Prostate gland (tissue), 2 donors: ENCODE measurements around the gene LIN28B.

Experiments
- CTCF ChIP-seq, 4 experiments: fragments of 200-600 bp in 2 of 4; fragments of 450-650 bp in 2 of 4; sonication (generic) in 2 of 4; IDR thresholded peaks; 1 replicate in 3 of 4; 2 replicates in 1 of 4; pipeline ENCODE4 v1.5.1; 2016 to 2019; ENCODE audit warnings: antibody characterized with exemption in 4 of 4, mild to moderate bottlenecking in 2 of 4, moderate library complexity in 2 of 4
- POLR2A ChIP-seq: fragments of 450-650 bp; IDR thresholded peaks from one replicate; pipeline ENCODE4 v1.6.1; 2016; ENCODE audit warnings: antibody characterized with exemption, mild to moderate bottlenecking
- POLR2AphosphoS5 ChIP-seq: sonication (generic); formaldehyde crosslinking; IDR thresholded peaks from one replicate; pipeline ENCODE4 v1.6.1; 2017; ENCODE audit warnings: antibody characterized with exemption

- TF ChIP-seq POLR2A (no peak), CTCF (IDR thresholded peaks at IDR 0.05) (no peak), POLR2AphosphoS5 (no peak)
These were observed 632 bp downstream of the LIN28B start for GRCh38 chr6:104957301-104958177.
